ENCODE data around the gene HSF2BP.

Gene HSF2BP

GRCh38 chr21:43585514-43585913 is 73.8 kb downstream of the HSF2BP start:
- TF ChIP-seq FOXM1 (IDR thresholded peaks at IDR 0.05; ENCODE audit: borderline replicate concordance, low read depth), result no peak

- TF ChIP-seq USF1 (IDR thresholded peaks at IDR 0.05), result no peak
- TF ChIP-seq REST (IDR thresholded peaks at IDR 0.05; ENCODE audit: low read depth), result no peak
Observed at GRCh38 chr21:43581453-43581852, 77.8 kb downstream of the HSF2BP start.

GRCh38 chr21:43578677-43579303 is 80.5 kb downstream of the HSF2BP start:
- TF ChIP-seq FOXM1 (IDR thresholded peaks at IDR 0.05; ENCODE audit: borderline replicate concordance, low read depth) (no peak), REST (IDR thresholded peaks at IDR 0.05; ENCODE audit: low read depth) (no peak), TEAD4 (IDR thresholded peaks at IDR 0.05) (no peak), CEBPB (IDR thresholded peaks at IDR 0.05) (no peak)

- TF ChIP-seq YY1 (IDR thresholded peaks at IDR 0.05; ENCODE audit: low read depth), result no peak
- TF ChIP-seq ZBTB7A (IDR thresholded peaks at IDR 0.05; ENCODE audit: low read depth), result no peak
- TF ChIP-seq USF1 (IDR thresholded peaks at IDR 0.05), result no peak
- no peak for TF ChIP-seq REST (IDR thresholded peaks at IDR 0.05; ENCODE audit: low read depth)
- no peak for TF ChIP-seq TEAD4 (IDR thresholded peaks at IDR 0.05)
- no peak for TF ChIP-seq CEBPB (IDR thresholded peaks at IDR 0.05)
- TF ChIP-seq EP300 (IDR thresholded peaks at IDR 0.05; ENCODE audit: borderline replicate concordance), result no peak
- no peak for TF ChIP-seq TCF12 (IDR thresholded peaks at IDR 0.05; ENCODE audit: low read depth)
Observed at GRCh38 chr21:43575473-43575844, 83.8 kb downstream of the HSF2BP start.

- TF ChIP-seq MAX (IDR thresholded peaks at IDR 0.05) (no peak), USF1 (IDR thresholded peaks at IDR 0.05) (no peak), FOXM1 (IDR thresholded peaks at IDR 0.05; ENCODE audit: borderline replicate concordance, low read depth) (no peak), TEAD4 (IDR thresholded peaks at IDR 0.05) (no peak), CEBPB (IDR thresholded peaks at IDR 0.05) (no peak), CREB1 (IDR thresholded peaks at IDR 0.05; ENCODE audit: low read depth) (no peak)
Observed at GRCh38 chr21:43574741-43575472, 84.4 kb downstream of the HSF2BP start.

GRCh38 chr21:43573921-43574320 is 85.4 kb downstream of the HSF2BP start:
- TF ChIP-seq EGR1 (IDR thresholded peaks at IDR 0.05) (no peak), CREB1 (IDR thresholded peaks at IDR 0.05; ENCODE audit: low read depth) (no peak), REST (IDR thresholded peaks at IDR 0.05; ENCODE audit: low read depth) (no peak), USF1 (IDR thresholded peaks at IDR 0.05) (no peak), RAD21 (IDR thresholded peaks at IDR 0.05; ENCODE audit: low read depth) (no peak), MAX (IDR thresholded peaks at IDR 0.05) (no peak)

All from Ishikawa (cell line).